Measurements from ENCODE around the gene COL25A1. TPM values are rescaled to one million over a fixed set of nuclear protein-coding genes. Genes with fewer than 3 reads are reported as not detected.

The COL25A1 gene
- total RNA-seq, 1 donor from 2014 or later, result 0.75 TPM

DNA sequence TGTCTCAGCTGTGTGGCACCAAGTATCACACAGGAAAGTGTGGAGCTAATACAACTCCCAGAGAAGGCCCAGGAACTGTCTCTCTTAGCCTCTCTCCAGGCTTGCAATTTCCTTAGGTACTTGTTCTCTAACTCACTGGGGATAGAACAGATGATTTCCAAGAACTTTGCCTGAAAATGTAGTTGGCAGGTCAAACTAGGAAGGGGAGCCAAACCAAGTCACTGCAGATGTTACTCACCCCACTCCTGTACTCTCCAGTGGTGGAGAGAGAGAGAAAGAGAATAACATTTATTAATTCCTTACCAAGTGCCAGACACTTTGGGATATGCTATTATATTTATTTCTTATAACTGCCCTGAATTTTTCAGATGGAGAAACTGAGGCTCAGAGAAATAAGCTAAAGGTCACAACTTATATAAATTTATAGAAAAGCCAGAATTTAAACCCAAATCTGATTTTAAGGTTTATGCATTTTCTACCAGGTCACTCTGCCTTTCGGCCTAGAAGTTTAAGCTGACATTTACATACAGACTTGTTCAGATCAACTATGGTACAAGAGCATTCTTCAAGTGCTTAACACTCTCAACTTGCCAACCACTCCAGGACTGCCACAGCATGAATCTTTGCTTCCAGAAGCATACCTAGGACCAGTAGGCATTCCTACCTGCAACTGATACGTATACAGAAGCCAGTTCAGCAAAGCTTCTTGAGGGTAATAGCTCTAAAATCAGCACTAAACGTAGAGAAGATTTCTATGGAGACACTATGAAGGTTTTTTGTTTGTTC, 291.0 kb downstream of the COL25A1 start:
- H3K27ac ChIP-seq, result no peak overlapping the region
- no peaks in the 10 kb centered on the region for H3K27me3 ChIP-seq
- TF ChIP-seq, protein P1, sequence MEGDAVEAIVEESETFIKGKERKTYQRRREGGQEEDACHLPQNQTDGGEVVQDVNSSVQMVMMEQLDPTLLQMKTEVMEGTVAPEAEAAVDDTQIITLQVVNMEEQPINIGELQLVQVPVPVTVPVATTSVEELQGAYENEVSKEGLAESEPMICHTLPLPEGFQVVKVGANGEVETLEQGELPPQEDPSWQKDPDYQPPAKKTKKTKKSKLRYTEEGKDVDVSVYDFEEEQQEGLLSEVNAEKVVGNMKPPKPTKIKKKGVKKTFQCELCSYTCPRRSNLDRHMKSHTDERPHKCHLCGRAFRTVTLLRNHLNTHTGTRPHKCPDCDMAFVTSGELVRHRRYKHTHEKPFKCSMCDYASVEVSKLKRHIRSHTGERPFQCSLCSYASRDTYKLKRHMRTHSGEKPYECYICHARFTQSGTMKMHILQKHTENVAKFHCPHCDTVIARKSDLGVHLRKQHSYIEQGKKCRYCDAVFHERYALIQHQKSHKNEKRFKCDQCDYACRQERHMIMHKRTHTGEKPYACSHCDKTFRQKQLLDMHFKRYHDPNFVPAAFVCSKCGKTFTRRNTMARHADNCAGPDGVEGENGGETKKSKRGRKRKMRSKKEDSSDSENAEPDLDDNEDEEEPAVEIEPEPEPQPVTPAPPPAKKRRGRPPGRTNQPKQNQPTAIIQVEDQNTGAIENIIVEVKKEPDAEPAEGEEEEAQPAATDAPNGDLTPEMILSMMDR (IDR thresholded peaks at IDR 0.05), result no peak
- intact Hi-C loops (cut with DNase I), result no loop called here
- no peaks in the 10 kb centered on the region for H3K9me3 ChIP-seq
- H3K4me1 ChIP-seq, result no peaks in the 10 kb centered on the region
- ATAC-seq, result no peak
- H3K4me3 ChIP-seq, result no peak overlapping the region
- H3K36me3 ChIP-seq, result no peaks in the 10 kb centered on the region
- DNase-seq, result no peak

DNA sequence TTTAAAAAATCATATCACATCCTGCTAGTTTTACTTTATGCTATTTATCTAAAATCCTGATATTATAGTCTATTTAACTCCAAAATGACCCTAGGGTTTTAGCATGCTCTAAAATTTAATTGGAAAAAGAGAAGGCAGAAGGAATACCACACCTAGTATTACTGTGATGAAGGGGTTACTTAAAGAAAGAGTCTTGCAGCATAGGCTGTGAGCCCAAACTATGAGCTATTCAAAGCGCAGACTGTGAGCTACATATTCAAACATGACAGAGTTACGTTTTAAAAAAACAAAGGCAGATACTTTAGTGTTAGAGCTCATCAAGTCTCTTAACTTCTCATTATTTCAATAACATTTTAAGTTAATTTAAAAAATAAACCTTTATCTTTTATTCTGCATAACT, 291.9 kb downstream of the COL25A1 start:
- no peak for ATAC-seq
- intact Hi-C loops (cut with DNase I), result no loop called here
- no peaks in the 10 kb centered on the region for H3K36me3 ChIP-seq
- no peak overlapping the region for H3K4me3 ChIP-seq
- H3K4me1 ChIP-seq, result no peaks in the 10 kb centered on the region
- no peaks in the 10 kb centered on the region for H3K27me3 ChIP-seq
- DNase-seq, result no peak
- H3K27ac ChIP-seq, result no peak overlapping the region
- H3K9me3 ChIP-seq, result no peaks in the 10 kb centered on the region
- TF ChIP-seq, protein P1 (IDR thresholded peaks at IDR 0.05), result no peak

DNA sequence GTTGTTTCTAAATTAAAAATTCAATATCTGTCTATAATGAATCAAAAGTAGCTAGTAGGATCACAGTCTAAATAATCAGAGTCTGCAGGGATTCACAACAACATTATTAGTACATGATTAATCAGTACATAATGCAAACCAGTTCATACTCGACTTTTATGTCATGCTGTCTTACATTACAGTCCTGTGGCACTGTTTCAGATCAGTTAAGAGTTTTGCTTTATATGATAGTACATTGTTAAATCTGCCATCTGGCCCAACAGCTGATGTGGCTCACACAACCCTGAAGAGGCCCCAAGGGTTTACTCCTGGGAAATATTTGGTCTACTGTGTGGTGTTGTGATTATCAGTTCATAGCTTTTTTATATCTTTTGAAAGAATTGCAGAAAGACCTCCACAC, 292.5 kb downstream of the COL25A1 start:
- H3K9me3 ChIP-seq, result no peaks in the 10 kb centered on the region

DNA sequence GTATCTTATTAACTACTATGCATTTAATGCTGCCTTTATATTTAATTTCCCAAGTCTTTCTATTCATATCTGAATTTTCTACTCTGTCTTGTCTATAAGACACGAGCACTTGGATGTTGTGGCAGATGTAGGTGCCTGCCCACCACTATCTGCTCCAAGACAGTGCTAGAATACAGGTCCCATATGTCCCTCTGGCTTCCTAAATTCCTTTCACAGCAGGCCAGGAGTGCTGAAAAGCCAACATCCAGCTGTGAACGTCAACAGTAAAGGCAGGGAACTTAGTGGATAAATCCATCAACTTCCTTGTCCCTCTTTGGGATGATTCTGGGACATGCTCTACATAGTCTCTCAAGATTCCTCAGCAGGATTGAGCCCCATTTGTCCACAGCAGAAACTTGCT, 294.5 kb downstream of the COL25A1 start:
- Histone ChIP-seq H3K27ac (no peak overlapping the region), H3K27me3 (no peaks in the 10 kb centered on the region)

More for the DNA sequence above, 292.5 kb downstream of the COL25A1 start:
- DNase-seq (no peak), ATAC-seq (no peak)
- intact Hi-C loops (cut with DNase I), result no loop called here
- Histone ChIP-seq H3K4me3 (no peak overlapping the region), H3K36me3 (no peaks in the 10 kb centered on the region), H3K4me1 (no peaks in the 10 kb centered on the region), H3K27ac (no peak overlapping the region), H3K27me3 (no peaks in the 10 kb centered on the region)
- TF ChIP-seq, protein P1 (IDR thresholded peaks at IDR 0.05), result no peak

DNA sequence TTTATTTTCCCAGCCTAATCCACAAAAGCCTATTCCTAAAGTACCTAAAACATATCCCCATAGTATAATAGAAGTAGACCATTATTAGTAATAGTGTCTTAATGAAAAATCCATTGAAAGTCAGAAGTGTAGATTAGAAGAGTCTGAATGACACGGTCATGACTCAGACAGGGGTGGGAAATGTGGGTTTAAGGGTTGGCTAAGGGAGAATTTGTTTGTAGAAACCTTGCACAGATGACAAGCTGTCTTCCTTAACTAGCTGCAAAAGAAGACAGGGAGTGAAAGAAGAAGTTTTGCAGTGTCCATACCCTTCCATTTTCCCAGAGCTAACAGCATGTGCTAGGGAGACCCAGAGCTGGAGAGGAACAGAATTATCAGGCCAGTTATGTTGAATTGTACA, 296.9 kb downstream of the COL25A1 start:
- DNase-seq (no peak), ATAC-seq (no peak)
- H3K27me3 ChIP-seq, result no peaks in the 10 kb centered on the region
- TF ChIP-seq, protein P1 (IDR thresholded peaks at IDR 0.05), result no peak
- intact Hi-C loops (cut with DNase I), result no loop called here
- no peaks in the 10 kb centered on the region for H3K4me1 ChIP-seq
- H3K4me3 ChIP-seq, result no peak overlapping the region
- no peaks in the 10 kb centered on the region for H3K9me3 ChIP-seq
- no peak overlapping the region for H3K27ac ChIP-seq
- no peaks in the 10 kb centered on the region for H3K36me3 ChIP-seq

More for the DNA sequence above, 294.5 kb downstream of the COL25A1 start:
- TF ChIP-seq, protein P1 (IDR thresholded peaks at IDR 0.05), result no peak
- Histone ChIP-seq H3K9me3 (no peaks in the 10 kb centered on the region), H3K36me3 (no peaks in the 10 kb centered on the region), H3K4me1 (no peaks in the 10 kb centered on the region), H3K4me3 (no peak overlapping the region)
- intact Hi-C loops (cut with DNase I), result no loop called here
- DNase-seq (no peak), ATAC-seq (no peak)
